Stimulated activated CD4-positive, alpha-beta T cell treated with anti-CD3 and anti-CD28 coated beads, Interleukin-4, amount 100 ng/mL, for 24 hours (primary cell): ENCODE measurements around the gene ZNF407.
"Not testable (repeated sequence)": the region's sequence is repeated elsewhere in the genome, so short reads cannot be mapped to it uniquely, and the experiment has no call there.

Source experiments
- DNase-seq: peaks from one replicate; pipeline ENCODE4 v3.0.0-alpha.2; 2020

ZNF407 gene

DNA sequence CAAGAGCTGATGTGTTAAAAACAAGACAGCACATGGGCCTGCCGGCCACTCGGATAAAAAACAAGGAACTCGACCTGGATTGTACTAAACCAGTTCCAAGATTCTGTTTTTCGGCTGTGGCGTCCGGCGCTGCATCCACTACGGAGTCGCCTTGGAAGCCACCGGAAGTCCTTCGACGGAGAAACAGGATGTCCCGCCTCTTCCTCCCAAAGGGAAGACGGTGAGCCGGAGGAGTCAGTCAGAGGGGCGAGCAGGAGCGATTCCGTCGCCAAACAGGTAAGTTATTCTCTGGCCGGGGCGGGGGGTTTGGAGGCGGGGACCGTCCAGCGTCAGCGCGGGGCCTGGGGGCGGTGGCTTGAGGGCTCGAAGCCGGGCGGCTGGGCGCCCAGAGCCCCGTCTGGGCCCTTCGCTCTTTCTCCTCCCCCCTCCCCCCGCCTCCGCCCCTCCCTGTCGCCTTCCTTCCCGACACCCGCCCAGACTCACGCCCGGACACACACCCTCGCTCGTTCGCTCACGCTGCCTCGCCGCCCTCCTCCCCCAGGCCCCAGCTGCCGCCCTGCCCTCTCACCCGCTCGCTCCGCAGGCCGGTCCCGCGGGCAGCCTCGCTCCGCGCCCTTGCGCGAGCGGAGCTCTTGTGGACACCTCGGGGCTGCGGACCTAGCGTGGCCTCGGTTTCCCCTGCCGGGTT, at the start of gene ZNF407:
Gene ZNF407, plus strand, starts transcription at position 209 of the 688 bp plus-strand sequence. CDS start 33,150 bp downstream, outside the sequence.
- peak; percentile 90 for DNase-seq

DNA sequence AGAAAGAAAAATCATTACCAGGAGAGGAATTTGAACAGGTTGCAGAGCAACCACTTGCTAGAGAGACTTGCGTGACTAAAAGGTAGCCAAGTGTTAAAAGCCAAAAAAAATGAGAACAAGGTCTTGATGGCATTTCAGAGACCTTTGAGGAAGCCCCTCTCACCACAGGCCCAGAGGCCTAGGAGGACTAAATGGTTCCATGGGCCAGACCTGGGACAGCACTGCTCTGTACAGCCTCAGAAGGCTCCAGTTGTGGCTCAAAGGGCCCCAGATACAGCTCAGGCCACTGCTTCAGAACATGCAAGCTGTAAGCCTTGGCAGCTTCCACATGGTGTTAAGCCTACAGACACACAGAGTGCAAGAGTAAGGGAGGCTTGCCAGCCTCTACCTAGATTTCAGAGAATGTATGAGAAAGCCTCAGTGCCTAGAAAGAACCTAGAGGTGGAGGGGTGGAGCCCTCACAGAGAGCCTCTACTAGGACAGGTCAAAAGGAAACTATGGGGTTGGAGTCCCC, 48.0 kb upstream of the ZNF407 start:
- DNase-seq: no peak

- DNase-seq: no peak
Measured at GRCh38 chr18:74550886-74551285, 46.8 kb upstream of the ZNF407 start.

DNA sequence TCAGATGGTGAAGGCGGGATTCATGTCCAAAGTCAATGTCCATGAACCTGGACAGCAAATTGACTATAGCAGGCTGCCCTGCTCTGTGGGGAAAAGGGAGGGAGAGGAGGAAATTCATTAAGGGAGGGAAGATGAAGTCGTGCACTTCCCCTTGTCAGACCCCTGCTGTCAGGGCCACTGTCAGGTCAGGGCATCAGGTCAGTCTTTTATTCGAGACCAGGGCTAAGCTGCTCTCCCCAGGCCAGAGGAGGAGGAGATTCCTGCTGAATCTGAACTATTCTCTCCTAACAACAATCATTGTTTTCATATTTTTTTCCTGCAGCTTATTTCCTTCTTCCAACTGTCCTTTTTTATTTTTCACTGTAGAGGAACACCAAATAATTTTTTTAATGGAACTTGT, 46.2 kb upstream of the ZNF407 start:
- no peak for DNase-seq

GRCh38 chr18:74551936-74552555, 45.6 kb upstream of the ZNF407 start:
- DNase-seq: peak; percentile 81

DNA sequence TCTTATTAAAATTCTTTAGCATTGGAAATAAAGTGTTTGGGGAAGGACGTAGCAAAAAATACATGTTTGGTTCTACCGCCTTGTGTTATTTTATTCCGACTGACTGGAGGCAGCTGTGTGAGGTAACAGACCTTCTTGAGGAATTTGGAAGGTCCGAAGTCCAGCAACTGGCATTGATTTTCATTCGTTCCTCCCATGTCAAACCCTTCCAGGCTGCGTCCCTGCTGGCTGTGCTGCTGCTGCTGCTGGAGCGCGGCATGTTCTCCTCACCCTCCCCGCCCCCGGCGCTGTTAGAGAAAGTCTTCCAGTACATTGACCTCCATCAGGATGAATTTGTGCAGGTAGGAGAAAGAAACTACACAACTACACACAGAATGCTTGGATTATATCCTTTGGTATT, 41.5 kb upstream of the ZNF407 start:
- DNase-seq: no peak

- no peak for DNase-seq
Measured at GRCh38 chr18:74558096-74558495, 39.6 kb upstream of the ZNF407 start.

GRCh38 chr18:74562131-74562730, 35.4 kb upstream of the ZNF407 start:
- DNase-seq: no peak

- DNase-seq: no peak
Measured at GRCh38 chr18:74562775-74563174, 34.9 kb upstream of the ZNF407 start.

GRCh38 chr18:74563999-74564398, 33.7 kb upstream of the ZNF407 start:
- no peak for DNase-seq

DNA sequence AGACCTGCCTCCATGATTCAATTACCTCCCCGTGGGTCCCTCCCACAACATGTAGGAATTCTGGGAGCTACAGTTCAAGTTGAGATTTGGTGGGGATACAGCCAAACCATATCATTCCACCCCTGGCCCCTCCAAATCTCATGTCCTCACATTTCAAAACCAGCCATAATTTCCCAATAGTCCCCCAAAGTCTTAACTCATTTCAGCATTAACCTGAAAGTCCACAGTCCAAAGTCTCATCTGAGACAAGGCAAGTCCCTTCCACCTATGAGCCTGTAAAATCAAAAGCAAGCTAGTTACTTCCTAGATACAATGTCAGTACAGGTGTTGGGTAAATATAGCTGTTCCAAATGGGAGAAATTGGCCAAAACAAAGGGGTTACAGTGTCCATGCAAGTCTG, 32.5 kb upstream of the ZNF407 start:
- DNase-seq: not testable (repeated sequence)

DNA sequence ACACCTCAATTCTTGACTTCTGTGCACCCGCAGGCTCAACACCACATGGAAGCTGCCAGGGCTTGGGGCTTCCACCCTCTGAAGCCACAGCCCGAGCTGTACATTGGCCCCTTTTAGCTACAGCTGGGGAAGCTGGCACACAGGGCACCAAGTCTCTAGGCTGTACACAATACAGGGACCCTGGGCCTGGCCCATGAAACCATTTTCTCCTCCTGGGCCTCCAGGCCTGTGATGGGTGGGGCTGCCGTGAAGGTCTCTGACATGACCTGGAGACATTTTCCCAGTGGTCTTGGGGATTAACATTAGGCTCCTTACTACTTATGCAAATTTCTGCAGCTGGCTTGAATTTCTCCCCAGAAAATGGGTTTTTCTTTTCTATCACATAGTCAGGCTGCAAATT, 31.7 kb upstream of the ZNF407 start:
- not testable (repeated sequence) for DNase-seq

DNA sequence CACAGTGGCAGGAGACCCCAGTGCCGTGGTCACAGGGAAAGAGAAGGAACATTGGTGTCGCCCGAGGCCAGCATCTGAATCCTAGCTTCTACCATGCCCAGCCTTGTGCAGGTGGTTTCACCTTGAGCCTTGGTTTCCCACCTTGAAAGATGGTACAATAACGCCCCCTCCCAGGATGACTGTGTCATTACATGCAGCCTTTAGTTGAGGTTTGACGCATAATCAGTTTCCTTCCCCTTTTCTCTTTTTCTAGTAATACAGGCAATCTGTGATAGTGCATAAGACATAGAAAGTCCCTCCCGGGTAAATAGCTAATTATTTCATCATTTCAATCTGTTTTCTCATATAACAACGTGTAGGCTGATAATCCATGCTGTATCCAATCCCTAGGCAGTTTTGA, 29.8 kb upstream of the ZNF407 start:
- no peak for DNase-seq

GRCh38 chr18:74569401-74569800, 28.3 kb upstream of the ZNF407 start:
- DNase-seq: no peak

- DNase-seq: no peak
Measured at GRCh38 chr18:74570266-74570665, 27.4 kb upstream of the ZNF407 start.

DNA sequence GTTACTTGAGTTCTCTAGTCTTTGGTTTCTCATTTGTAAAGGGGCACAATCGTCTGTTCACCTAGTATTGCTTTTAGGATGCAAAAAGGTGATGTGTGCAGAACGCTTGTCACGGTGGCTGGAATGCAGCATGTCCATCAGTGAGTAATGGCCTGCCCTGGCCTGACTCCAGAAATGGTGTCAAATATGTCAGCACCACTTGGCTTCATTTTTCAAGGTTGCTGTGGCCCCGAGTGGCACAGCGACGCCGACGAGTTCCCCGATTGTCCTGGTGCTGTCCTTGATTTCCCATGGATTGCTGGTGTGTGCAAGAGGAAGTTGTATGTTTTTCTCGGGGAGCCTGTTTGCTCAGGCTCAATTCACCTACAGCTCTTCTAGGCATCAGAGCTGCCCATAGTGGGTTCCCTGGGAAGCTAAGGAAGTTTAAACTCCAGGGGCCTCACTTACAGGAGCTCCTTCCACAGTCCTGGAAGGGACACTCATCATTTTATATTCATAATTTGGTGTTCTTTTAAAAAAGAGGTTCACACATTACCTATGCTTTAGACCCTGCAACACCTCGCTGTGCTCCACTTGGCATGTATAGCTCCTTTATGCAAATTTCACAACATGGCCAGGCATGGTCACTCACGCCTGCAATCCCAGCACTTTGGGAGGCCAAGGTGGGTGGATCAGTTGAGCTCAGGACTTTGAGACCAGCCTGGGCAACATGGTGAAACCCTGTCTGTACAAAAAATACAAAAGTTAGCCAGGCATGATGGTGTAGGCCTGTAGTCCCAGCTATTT, 25.6 kb upstream of the ZNF407 start:
- DNase-seq: no peak

GRCh38 chr18:74573053-74573452, 24.6 kb upstream of the ZNF407 start:
- DNase-seq: no peak

DNA sequence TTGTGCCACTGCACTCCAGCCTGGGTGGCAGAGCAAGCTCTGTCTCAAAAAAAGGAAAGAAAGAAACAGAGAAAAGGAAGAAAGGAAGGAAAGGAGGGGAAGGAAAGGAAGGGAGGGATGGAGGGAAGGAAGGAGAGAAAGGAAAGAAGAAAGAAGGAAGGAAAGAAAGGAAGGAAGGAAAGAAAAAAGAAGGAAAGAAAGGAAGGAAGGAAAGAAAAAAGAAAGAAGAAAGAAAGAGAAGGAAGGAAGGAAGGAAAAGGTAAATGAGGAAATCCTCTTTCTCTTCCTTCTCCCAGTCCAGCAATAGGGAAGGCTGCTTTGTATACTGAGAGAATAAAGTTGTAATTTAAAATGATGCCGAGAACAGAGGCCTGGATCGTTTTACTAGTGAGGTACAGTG, 22.8 kb upstream of the ZNF407 start:
- no peak for DNase-seq

- no peak for DNase-seq
Measured at GRCh38 chr18:74577019-74577418, 20.7 kb upstream of the ZNF407 start.

DNA sequence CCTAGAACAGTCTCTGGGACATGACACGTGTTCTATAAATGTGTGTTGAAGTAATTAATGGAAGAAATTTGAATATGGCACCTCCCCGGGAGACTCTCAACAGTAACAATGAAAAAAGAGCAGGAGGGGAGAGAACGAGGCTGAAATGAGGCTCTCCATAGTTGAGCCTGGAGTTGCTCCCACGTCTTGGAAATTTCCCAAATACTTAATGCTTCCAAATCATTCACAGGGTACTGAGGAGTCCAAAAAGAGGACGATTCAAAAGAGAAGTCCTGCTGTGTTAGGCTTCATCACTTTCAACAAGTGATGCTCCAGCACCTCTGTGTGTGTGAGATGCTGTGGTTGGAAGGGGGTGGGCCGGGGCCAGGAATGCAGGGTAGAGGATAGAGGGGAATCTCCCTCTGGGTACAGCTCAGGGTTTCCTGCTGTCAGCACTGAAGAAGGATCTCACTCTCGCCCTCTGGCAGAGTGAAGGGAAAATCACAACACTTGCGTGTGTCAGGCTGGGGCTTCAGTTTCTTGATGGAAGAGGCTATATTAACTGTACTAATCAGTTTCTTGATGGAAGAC, 18.1 kb upstream of the ZNF407 start:
- no peak for DNase-seq

DNA sequence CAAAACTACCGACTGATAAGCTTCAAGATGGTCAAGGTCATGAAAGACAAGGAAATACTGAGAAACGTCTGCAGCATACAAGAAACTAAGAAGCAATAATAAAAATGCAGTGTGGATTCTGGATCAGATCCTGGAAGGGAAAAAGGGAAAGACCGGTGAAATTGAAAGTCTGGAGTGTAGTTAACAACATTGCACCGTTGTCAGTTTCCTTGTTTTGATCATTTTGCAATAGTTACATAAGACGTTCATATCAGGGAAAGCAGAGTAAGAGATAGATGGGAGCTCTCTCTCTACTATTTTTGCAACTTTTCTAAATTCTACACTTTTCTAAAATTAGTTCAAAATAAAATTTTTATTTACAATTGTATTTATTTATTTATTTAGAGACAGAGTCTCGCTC, 15.0 kb upstream of the ZNF407 start:
- DNase-seq: no peak

GRCh38 chr18:74587441-74587840, 10.2 kb upstream of the ZNF407 start:
- DNase-seq: no peak

DNA sequence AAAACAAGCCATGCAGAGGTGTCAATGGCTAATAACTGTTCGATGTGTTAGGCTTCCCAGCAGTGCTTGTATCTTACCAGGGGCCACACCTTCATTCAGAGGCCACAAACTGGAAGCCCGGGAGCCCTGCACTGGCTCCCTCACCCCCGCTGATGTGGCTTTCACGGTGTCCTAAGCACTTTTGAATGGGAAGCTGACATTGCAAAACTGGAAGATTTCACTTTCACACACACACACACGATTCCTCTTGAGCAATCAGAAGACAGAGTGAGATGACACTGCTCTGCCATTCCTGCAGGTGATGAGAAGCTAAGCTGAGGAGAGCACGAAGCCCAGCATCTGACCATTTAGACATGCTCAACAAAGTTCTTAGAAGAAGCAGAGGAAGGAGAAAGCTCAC, 8.6 kb upstream of the ZNF407 start:
- DNase-seq: no peak
